ENCODE data around the gene CFAP74. TPM values are rescaled to one million over a fixed set of nuclear protein-coding genes. Genes with fewer than 3 reads are reported as not detected.

CFAP74 gene
- total and polyA plus RNA-seq, 2 of the 13 experiments (the other 11 are each of a cell fraction or from before 2014, with no cell fraction given) = 0.27 to 0.62 TPM

- TF ChIP-seq ZNF556 (CRISPR knock-in tag; IDR thresholded peaks at IDR 0.05; ENCODE audit: borderline replicate concordance) (no peak), ZMYM3 (CRISPR knock-in tag; IDR thresholded peaks at IDR 0.05) (no peak), JUN (CRISPR knock-in tag; IDR thresholded peaks at IDR 0.05) (no peak), GMEB2 (CRISPR knock-in tag; IDR thresholded peaks at IDR 0.05; ENCODE audit: low read depth) (no peak), ZNF251 (CRISPR knock-in tag; IDR thresholded peaks at IDR 0.05) (no peak), ONECUT2 (CRISPR knock-in tag; IDR thresholded peaks at IDR 0.05) (no peak), KDM4B (CRISPR knock-in tag; IDR thresholded peaks at IDR 0.05) (no peak), HOXD1 (CRISPR knock-in tag; IDR thresholded peaks at IDR 0.05) (no peak; the same call in 1 of the 2 replicates), ZBTB46 (CRISPR knock-in tag; IDR thresholded peaks at IDR 0.05; ENCODE audit: borderline replicate concordance) (no peak), RBAK (CRISPR knock-in tag; IDR thresholded peaks at IDR 0.05) (no peak), ZNF414 (CRISPR knock-in tag; IDR thresholded peaks at IDR 0.05) (no peak), ZNF687 (CRISPR knock-in tag; IDR thresholded peaks at IDR 0.05) (peak; percentile 63), MATR3 (CRISPR knock-in tag; IDR thresholded peaks at IDR 0.05) (no peak), POGZ (CRISPR knock-in tag; IDR thresholded peaks at IDR 0.05) (no peak), HDAC1 (CRISPR knock-in tag; IDR thresholded peaks at IDR 0.05) (peak; percentile 38; the same call in 1 of the 2 replicates), RBFOX2 (IDR thresholded peaks at IDR 0.05; ENCODE audit: low read depth, low read length) (peak; percentile 84), HNRNPL (IDR thresholded peaks at IDR 0.05; ENCODE audit: low read depth, low read length) (no peak), ELF4 (CRISPR knock-in tag; IDR thresholded peaks at IDR 0.05; ENCODE audit: borderline replicate concordance) (no peak), NFATC3 (CRISPR knock-in tag; IDR thresholded peaks at IDR 0.05) (no peak), HMG20A (CRISPR knock-in tag; IDR thresholded peaks at IDR 0.05; ENCODE audit: borderline replicate concordance) (no peak), MYPOP (CRISPR knock-in tag; IDR thresholded peaks at IDR 0.05) (no peak), FOXM1 (CRISPR knock-in tag; IDR thresholded peaks at IDR 0.05) (no peak), ZFY (CRISPR knock-in tag; IDR thresholded peaks at IDR 0.05) (peak; percentile 56)
Observed at GRCh38 chr1:1889847-1890505, 113.6 kb downstream of the CFAP74 start (continued).

Data from HepG2 (cell line).